Measurements from ENCODE around the gene HOXB7.

HOXB7 gene

DNA sequence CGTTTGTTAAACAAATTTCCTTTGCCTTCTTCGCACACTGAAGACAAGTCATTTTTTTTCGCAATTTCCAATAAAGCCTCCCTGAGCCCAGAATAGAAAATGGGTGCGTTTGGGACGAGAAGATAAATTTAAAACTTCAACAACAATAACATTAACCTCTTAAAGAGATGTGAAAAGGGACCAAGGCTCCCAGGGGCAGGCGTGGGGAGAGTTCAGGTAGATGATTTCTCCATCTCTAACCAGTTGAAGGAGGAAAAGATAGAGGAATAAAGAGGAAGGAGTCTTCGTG lies 31.4 kb downstream of the HOXB7 start:
- no peak for DNase-seq (ENCODE audit: low read depth in 2 of 2)

DNA sequence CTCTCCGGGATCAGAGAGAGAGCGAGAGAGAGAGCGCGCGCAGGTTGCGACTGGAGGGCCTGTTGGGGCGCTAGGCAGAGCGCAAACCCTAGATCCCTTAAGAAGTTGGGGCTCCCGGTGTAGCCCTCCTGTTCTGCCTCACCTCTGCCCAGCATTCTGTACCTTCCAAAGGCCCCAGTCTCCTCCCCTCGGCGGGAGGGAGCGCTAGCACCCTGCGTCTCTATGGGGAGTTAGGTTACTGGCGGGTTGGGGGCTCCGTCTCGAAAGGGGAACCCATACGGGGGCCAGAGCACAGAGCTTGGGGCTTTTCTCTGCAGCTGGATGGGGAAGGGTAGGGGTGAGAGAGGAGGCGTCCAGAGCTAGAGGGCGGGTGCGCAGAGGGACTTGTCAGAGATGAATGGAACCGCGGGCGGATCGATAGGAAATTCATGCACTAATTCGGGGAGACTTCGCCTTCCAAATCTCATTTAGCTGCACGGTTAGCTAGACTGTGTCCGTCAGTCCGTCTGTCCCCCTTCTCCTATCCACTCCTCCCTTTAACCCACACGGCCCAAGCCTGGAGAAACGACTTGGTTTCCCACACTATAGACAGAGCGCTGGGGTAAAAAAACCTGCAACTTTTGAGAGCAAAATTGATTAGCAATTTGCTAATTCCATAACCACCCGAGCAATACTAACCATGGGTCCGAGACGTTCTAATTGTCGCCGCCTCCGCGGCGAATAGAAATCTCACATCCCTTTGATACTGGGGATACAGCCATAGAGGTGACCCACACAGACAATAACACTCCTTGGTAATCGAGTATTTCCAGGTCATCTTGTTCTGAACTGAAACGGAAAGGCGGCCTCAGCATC lies 32.0 kb downstream of the HOXB7 start:
- DNase-seq (ENCODE audit: low read depth in 2 of 2): no peak

DNA sequence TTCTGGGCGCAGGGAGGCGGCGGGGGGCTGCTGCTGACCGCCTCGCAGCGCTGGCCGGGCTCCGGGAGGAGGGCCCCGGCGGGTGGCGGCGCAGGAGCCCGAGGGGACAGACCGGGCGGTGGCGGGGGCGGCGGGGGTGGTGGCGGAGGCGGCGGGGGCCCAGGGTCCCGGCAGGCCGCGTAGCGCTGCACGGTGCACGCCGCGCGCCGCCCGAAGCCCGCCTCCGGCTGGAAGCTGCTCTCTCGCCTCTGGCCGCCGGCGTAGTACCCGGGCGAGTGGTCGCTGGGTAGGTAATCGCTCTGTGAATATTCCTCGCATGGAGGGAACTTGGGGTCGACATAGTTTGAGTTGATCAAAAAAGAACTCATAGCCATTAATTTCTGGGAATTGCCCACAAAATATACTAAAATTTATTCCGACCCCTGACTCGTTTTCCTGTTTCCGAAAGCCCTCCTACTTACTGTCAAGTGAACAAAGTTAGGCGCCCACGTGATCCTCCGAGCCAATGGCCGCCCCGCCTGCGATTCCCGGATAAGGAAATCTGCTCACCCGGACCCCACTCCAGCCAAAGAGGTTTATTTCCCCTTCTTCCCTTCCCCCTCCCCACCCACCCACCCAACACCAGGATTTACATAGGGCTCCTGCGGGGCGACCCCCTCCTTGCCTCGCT lies 32.7 kb downstream of the HOXB7 start, which contains the start of gene HOXB4:
TSS of gene HOXB4 (minus strand) at position 405 of the 670 bp plus-strand sequence. CDS start at position 374, 31 bp downstream.
- DNase-seq (ENCODE audit: low read depth in 2 of 2): peak in 1 of 2 donors; percentile 49

DNA sequence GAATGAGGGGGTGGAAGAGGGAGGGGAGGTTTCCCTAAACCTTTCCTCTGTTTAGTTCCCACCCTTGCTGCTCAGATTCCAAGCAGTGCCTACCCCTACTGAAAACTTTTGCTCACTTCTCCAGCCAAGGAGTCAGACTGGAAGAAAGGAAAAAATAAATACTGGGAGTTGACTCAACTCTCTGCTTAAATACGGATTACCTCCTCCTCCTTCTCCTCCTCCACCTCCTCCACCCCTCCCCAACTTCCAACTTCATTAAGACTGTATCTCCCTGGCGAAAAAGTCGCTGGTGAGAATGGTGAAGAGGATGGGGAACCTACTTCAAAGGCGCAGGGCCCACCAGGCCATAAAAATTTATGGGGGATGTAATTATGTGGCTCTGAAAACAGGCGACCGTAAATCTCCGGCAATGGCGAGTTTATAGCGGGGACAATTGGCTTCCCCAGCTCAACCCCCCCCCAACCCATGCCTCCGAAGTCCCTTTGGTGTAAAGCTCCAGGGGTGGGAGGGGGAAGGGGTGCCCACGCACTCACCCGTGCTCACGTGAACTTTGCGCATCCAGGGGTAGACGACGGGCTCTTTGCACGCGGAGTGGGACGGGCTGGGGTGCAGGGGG lies 33.4 kb downstream of the HOXB7 start:
- no peak for DNase-seq (ENCODE audit: low read depth in 2 of 2)

DNA sequence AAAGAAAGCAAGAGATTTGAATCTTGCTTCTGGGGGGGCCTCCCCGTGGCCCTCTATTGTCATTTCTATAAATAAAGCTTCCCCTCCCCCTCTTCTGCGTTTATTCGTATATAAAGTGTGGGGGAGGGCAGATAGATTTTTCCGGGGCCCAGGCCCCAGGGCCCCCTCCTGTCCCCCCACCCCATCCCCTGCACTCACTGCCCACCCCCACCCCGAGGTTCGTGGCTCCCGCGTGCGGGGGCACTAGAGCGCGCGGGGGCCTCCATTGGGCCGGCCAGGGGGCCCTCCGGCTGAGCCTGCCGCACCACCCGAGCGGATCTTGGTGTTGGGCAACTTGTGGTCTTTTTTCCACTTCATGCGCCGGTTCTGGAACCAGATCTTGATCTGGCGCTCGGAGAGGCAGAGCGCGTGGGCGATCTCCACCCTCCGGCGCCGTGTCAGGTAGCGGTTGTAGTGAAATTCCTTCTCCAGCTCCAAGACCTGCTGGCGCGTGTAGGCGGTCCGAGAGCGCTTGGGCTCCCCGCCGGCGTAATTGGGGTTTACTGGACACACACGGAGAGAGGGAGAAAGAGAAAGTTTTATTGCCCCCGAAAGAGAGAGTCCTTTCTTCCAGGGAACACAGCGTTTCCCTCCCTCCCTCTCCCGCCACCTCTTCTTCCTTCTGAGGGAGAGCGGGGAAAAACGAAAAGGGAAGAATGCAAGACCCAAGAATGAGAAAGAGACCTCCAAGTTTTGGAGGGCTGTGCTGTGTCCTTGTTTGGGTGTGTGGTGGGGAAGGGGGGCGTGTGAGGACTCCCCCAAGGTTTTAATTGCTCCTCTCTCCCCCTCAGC lies 34.1 kb downstream of the HOXB7 start:
- no peak for DNase-seq (ENCODE audit: low read depth in 2 of 2)

DNA sequence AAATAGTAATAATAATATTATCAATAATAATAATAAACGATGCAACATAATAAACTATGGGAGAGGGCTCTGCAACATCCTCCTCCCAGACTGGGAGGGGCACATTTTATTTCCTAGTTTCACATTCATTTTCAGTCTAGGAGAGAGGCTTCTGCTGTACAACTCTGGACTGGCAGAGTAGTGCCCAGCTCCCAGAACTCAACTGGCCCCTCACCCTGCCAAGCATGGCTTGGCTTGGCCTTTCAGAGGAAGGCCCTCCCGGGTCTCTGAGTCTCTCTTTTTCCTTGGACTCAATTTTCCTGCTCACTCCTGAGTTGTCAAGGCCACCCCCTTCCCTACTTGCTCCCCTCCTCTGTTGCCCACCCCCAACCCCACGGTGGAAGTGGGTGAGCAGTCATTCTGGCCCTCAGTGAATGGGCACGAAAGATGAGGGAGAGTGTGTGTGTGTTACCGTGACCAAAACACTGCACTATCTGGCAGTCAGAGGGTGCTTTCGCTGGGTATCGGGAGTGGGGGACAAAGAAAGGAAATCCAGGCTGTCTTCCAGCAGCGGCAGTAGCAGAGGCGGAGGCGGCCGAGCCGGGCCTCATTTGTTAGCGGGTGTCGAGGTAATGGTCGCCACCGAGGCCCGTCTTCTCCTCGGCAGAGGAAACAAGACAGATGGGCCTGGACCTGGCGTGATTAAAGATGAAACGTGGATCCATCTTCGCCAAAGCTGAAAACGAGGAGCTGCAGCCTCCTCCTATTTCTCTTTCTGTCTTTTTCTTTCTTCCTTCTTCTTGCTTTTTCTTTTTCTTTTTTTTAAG lies 34.9 kb downstream of the HOXB7 start:
- no peak for DNase-seq (ENCODE audit: low read depth in 2 of 2)

DNA sequence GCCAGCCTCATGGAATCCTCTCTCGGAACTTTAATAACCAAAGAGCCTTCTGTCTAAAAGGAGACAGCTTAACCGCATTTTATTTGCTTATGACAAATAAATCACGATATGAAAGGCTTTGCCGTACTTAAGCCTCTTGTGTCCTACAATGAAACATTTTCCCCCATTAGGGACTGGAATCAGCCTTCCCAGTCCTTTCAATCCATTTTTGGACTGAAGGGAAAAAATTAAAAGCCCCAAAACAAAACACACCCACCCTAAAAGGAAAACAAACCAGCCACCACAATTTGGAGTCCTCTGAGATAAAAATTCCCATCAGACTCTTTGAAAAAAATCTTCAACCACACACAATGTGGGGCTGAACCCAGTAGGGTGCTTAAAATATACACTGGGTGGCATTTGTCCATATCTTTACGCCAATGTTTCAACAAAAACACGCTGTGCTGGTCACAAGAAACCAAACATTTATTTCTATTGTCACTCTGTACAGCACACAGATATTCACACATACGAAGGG lies 35.7 kb downstream of the HOXB7 start:
- no peak for DNase-seq (ENCODE audit: low read depth in 2 of 2)

DNA sequence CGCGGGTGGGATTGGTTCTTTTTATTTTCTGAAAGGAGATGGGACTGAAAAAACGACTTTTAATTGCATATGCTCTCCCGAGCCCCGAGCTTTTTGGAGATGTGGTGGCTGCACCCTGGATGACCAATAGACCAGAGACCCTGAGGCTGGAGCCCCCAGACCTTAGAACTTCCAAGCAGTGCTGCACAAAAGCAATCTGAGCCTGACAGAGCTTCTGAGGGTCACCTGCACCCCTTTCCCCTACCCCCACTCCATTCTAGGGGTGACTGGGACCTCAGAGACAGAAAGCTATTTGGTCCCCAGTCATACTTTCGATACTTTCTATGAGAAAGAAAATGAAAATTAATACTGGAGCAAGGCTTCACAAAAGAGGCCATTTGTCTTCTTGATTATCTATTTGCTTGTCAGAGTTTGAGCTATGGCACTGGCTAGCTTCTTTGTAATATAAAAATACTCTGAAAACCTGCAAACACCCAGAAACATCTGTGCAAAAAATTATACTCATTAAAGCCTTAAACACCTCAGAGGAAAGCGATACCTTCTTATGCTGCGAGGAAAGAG lies 36.2 kb downstream of the HOXB7 start:
- DNase-seq (ENCODE audit: low read depth in 2 of 2): no peak

DNA sequence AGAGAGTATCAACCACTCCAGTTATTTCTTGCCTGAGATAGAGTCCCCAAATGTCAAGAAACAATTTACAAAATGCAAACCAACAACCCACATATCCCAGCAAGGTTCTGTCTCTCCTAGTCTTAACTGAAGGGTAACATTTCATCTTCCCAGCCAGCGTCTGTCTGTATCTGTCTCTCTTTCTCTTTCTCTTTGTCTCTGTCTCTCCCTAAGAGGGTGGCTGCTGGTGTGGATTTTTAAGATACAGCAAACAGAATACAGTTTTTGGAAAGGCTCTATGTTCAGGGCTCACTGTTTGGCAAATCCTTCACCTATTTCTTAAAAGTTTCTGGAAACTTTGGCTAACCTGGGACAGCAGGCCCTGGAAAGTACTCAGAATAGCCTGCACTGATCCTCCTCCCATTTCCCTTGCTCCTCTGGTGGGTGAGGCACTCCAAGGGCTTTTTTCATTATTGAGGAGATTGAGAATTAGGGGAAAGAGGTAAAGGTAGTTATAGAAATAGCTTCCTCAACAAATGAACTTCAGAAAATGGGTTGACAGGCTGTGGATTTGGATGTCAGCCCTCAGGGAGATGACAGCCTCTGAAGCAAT lies 38.9 kb downstream of the HOXB7 start:
- DNase-seq (ENCODE audit: low read depth in 2 of 2): no peak

DNA sequence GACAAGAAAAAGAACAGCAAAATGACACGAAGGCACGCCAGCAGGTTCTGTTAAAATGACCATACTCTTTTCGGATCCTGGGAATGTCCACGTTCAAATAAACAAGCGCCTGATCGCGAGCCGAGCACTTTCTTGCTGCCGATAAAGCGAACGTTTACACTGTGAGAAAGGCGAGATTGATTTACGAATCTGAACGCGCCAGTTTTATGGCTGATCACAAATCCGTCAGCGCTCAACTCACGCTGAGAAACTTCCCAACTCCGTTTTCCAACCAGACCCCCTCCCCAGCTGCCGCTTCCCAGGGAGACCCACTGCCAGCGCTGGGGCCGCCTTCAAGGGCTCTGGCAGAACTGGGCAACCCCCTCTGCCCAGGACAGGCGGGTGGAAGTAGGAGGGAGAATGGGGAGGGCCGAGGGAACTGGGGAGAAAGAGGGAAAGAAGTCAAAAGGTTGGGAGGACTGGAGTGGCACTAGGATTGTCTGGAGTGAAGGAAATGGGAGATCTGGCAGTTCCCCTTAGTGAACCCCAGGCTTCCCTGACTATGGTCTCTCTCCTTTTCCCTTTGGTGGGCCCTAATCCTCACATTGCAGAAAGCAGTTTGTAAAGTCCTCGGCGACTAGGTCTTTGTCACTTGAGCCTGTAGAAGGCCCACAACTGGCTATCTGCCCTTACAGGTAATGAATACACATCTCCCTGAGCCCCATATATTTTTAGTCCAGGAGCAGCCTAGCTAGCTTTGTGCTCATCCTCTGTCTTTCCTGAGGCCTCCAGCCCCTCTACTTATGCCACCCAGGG lies 39.6 kb downstream of the HOXB7 start:
- no peak for DNase-seq (ENCODE audit: low read depth in 2 of 2)

DNA sequence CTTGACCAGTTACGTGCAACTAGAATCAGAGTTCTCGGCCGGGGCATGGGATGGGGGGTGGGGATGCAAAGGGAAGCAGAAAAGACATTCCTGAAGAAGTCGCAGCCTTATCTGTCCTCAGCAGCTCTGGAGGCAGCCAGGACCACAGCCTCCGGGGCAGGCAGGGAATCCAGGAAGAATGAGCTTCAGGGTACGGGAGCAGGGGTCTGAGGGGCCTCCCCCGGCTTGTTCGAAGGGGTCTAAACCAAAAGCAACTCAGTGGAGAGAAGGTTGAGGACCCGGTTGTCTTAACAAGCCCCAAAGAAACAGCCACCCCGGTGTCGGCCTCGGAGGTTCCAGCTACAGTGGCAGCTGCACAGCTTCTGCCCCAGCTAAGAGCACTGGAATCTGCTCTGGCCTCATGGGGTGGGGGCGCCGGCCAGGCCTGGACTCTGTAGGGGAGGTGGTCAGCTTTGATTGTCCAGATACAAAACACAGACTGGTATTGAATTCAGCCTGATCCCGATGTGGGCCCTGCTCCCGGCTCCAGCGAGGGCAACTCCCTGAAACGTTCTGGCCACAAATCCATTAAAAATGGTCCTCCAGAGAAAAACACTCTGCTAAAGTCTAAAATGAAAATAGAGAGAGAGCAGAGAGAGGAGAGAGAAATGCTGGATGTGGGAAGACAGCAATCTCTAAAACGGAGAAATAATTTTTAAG lies 40.3 kb downstream of the HOXB7 start:
- DNase-seq (ENCODE audit: low read depth in 2 of 2): no peak

DNA sequence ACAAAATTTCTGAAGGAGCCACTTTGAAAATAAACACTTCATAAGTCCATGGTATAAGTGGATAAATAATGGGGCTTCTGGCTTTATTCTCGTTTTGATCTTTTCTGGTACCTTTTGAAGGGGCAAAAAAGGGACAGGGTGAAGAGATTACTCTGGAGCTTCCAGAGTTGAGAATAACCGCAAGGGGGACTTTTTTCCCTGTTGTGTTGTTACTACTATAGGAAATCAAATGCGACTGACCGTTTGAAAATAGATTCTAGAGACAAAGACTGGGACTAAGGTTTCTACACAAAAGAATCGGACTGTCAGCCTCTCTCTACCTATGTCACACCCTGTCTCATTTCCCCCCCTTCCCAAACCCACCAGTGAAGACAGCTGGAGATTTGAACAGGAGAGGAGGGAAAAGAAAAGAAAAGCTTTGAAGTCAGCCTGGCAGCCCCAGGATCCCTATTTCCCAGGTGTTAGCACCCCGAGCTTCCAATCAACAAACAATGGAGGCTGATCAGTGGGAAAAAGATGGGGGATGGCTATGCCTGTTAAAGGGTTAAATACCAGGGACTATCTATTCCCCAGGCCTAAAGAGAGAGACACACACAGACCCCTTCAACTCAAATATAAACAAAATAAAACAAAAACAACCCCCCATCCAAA lies 41.0 kb downstream of the HOXB7 start:
- no peak for DNase-seq (ENCODE audit: low read depth in 2 of 2)

DNA sequence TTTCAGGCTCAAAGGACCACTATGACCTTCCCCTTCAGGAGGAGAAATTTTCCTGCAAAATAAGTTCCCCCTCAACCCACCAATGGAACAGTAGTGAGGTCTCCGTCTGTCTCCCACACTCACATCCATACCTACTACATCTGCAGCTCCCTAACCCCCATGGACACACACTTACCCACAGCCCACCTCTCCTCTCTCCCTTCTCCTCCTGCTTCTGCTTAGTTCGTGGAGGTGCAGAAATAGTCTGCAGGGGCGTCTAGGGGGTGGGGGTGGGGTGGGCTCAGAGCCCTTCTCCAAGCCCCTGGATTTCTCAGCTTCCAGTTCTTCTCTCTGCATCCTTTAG lies 41.6 kb downstream of the HOXB7 start:
- DNase-seq (ENCODE audit: low read depth in 2 of 2): no peak

DNA sequence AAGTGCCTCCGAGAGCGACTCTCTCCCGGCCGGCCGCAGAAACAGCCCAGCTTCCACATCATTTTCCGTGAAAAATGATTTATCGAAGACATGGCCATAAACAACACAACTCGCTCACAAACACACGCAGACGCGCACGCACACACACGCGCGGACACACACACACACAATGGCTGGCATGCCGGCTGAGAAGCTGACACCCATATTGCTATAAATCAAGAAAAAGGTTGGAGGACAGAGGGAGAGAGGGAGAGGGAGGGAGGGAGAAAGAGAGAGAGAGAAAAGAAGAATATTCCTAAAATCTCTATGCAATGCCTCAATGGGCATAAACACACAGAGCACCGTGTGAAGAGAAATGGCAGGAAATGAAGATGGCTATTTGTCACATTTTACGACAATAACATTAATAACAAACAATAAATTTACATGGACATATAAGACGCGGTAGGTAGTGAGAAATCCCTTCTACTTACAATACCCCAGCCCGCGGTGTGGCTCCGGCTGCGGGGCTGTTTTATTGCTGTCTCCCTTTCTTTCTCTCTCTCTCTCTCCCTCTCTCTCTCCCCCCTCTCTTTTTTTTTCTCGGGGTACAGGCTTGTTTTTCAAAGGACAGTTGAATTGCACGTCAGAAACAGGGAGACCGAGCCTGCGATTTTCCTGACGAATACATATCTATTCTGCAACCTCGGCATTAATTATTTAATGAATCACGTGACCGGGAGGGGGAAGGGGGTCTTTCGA lies 42.1 kb downstream of the HOXB7 start:
- no peak for DNase-seq (ENCODE audit: low read depth in 2 of 2)

DNA sequence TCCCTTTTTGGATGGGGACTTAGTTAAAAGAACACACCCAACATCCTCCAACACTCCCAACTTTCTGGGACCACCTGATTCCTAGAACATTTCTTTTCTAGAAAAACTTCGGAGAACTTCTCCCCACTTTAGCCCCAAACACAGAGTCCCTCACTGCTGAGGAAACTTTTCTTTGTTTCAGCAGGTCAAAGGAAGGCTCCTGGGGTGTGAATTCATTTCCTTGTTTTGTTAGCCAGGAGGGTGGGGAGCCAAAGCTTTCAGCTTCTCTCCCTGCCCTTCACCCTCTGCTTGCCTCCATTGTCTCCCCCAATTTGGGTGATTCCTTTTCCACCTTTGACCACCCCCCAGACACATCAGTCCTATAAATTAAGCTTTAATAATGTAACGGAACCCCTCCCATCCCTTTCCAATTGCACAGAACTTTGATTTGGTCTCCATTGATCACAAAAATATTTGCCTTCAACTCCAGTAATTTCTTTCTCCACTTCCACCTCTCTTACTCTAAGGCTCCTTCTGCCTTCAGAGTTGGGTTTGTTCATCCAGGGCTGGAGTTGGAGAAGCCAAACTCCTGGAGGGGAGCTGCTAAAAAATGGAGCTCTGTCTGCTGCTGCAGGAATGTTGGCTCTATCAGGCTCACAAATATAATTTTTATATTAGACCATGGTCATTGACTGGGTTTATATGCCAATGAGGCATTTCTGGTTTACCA lies 43.0 kb downstream of the HOXB7 start:
- no peak for DNase-seq (ENCODE audit: low read depth in 2 of 2)

DNA sequence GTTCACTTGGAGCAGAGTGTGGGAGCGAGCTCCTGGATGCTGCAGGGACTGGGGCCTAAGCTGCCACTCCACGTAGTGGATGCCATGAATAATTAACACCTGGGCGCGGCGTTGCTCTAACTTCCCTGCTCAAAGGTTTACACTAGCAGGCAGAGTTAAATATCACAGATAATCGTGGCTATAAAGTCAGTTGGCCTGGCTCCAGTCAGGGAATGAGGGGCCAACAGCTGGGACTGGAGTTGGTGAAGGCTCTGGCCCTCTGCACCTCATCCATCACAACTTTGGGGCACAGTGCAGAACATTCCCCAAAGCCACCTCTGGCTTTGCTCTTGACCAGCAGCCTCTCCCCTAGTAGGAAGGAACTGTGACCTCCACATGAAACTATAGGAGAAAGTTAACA lies 43.6 kb downstream of the HOXB7 start:
- DNase-seq (ENCODE audit: low read depth in 2 of 2): no peak

DNA sequence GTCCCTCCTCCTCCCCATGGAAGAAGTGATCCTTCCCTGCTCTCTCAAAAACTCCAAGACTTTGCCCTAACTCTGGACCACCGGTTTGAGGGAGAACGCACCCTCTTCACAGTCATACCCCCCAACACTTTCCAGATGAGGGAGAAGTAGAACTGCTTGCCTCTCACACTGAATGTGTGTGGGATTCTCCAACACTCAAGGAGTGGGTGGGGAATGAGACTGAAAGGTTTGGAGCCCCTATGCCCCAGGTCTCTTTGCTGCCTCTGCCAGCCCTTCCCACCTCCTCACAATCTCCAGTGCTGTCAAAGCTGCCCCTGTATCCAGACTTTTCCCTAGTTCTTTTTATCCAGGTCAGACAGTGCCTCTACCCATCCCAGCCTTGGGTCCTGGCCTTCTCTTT lies 44.1 kb downstream of the HOXB7 start:
- no peak for DNase-seq (ENCODE audit: low read depth in 2 of 2)

Measured in stimulated activated CD4-positive, alpha-beta T cell treated with anti-CD3 and anti-CD28 coated beads, Interleukin-1b, Interleukin-23, amount 100 ng/mL, for 4 hours (primary cell).